Measurements from ENCODE around the gene USP49. TPM values are rescaled to one million over a fixed set of nuclear protein-coding genes. Genes with fewer than 3 reads are reported as not detected.

Gene USP49
- total RNA-seq, 1 experiment from 2014 or later = 6.9 TPM

GRCh38 chr6:41826343-41827022 lies 68.7 kb downstream of the USP49 start (continued):
- TF ChIP-seq CTCF (IDR thresholded peaks at IDR 0.05 in 2 of 3, conservative IDR thresholded peaks at IDR 0.05 in 1 of 3; ENCODE audit: borderline replicate concordance in 1 of 3, insufficient read depth in 1 of 3, low read depth in 2 of 3, low read length in 2 of 3) (no peak), YY1 (IDR thresholded peaks at IDR 0.05; ENCODE audit: extremely low read depth, insufficient replicate concordance, low read depth, low read length) (no peak)
- TF ChIP-seq, protein P1, sequence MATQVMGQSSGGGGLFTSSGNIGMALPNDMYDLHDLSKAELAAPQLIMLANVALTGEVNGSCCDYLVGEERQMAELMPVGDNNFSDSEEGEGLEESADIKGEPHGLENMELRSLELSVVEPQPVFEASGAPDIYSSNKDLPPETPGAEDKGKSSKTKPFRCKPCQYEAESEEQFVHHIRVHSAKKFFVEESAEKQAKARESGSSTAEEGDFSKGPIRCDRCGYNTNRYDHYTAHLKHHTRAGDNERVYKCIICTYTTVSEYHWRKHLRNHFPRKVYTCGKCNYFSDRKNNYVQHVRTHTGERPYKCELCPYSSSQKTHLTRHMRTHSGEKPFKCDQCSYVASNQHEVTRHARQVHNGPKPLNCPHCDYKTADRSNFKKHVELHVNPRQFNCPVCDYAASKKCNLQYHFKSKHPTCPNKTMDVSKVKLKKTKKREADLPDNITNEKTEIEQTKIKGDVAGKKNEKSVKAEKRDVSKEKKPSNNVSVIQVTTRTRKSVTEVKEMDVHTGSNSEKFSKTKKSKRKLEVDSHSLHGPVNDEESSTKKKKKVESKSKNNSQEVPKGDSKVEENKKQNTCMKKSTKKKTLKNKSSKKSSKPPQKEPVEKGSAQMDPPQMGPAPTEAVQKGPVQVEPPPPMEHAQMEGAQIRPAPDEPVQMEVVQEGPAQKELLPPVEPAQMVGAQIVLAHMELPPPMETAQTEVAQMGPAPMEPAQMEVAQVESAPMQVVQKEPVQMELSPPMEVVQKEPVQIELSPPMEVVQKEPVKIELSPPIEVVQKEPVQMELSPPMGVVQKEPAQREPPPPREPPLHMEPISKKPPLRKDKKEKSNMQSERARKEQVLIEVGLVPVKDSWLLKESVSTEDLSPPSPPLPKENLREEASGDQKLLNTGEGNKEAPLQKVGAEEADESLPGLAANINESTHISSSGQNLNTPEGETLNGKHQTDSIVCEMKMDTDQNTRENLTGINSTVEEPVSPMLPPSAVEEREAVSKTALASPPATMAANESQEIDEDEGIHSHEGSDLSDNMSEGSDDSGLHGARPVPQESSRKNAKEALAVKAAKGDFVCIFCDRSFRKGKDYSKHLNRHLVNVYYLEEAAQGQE (IDR thresholded peaks at IDR 0.05; ENCODE audit: low read depth) = no peak
- TF ChIP-seq, protein P2, sequence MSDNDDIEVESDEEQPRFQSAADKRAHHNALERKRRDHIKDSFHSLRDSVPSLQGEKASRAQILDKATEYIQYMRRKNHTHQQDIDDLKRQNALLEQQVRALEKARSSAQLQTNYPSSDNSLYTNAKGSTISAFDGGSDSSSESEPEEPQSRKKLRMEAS (IDR thresholded peaks at IDR 0.05) = no peak

Measured in HCT116 (cell line).